ENCODE results near the gene C14orf132. TPM values are rescaled to one million over a fixed set of nuclear protein-coding genes. Genes with fewer than 3 reads are reported as not detected.

C14orf132 gene
- total and polyA plus RNA-seq, 2 donors (not counting 1 experiment from before 2014, with no cell fraction given), result 0.30 to 0.85 TPM

DNA sequence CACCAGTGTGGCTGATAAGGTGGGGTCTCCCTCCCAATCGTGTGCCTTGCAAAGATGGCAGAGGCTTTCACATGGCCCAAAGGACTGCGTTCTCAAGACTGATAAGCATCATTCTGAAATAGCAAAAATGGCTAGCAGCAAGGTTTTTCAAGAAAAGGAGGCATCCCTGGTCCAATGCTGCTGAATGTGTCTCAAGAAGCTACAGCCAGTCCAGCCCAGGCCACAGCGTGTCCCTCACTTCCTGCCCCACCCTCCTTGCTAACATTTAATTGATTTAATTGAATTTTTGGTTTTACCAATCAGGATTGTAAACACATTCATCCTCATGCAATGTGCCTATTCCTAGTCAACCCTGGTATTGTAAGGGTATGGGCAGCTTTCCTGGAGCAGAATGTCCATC lies 55.9 kb downstream of the C14orf132 start:
- Mint-ChIP-seq H3K27ac (no peak overlapping the region), H3K27me3 (peaks cover 4% of the 10 kb centered on the region), H3K4me1 (no peaks in the 10 kb centered on the region), H3K4me3 (no peak overlapping the region), H3K9me3 (ENCODE audit: insufficient read depth) (no peaks in the 10 kb centered on the region)
- no peak overlapping the region for H2AFZ ChIP-seq (ENCODE audit: insufficient read depth, low read depth, low read length, poor library complexity, severe bottlenecking)
- no peak overlapping the region for H3K4me3 ChIP-seq (ENCODE audit: control extremely low read depth in 1 of 5, extremely low read depth in 1 of 5, insufficient read depth in 1 of 5, low read depth in 2 of 5, low read length in 4 of 5)
- DNase-seq, result no peak
- H3K9ac ChIP-seq (ENCODE audit: low read length), result no peak overlapping the region
- POLR2A ChIA-PET, result no interaction called here
- intact Hi-C loops (cut with micrococcal nuclease), result no loop called here
- TF ChIP-seq EZH2 (IDR thresholded peaks at IDR 0.05; ENCODE audit: borderline replicate concordance, insufficient read depth, low read depth, low read length, poor library complexity, severe bottlenecking), result no peak
- TF ChIP-seq, protein P1, sequence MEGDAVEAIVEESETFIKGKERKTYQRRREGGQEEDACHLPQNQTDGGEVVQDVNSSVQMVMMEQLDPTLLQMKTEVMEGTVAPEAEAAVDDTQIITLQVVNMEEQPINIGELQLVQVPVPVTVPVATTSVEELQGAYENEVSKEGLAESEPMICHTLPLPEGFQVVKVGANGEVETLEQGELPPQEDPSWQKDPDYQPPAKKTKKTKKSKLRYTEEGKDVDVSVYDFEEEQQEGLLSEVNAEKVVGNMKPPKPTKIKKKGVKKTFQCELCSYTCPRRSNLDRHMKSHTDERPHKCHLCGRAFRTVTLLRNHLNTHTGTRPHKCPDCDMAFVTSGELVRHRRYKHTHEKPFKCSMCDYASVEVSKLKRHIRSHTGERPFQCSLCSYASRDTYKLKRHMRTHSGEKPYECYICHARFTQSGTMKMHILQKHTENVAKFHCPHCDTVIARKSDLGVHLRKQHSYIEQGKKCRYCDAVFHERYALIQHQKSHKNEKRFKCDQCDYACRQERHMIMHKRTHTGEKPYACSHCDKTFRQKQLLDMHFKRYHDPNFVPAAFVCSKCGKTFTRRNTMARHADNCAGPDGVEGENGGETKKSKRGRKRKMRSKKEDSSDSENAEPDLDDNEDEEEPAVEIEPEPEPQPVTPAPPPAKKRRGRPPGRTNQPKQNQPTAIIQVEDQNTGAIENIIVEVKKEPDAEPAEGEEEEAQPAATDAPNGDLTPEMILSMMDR (IDR thresholded peaks at IDR 0.05), result no peak
- H3K4me2 ChIP-seq (replicated peaks; ENCODE audit: low read depth, low read length, poor library complexity, severe bottlenecking), result no peak overlapping the region
- no peaks in the 10 kb centered on the region for H3K36me3 ChIP-seq (replicated peaks in 1 of 2; ENCODE audit: control extremely low read depth in 1 of 2, control insufficient read depth in 1 of 2, extremely low read depth in 1 of 2, insufficient read depth in 2 of 2, low read length in 1 of 2)
- H3K27ac ChIP-seq (ENCODE audit: low read length in 2 of 2), result no peak overlapping the region
- no peaks in the 10 kb centered on the region for H3K4me1 ChIP-seq (ENCODE audit: control insufficient read depth in 2 of 2, insufficient read depth in 2 of 2, low read length in 2 of 2)
- ATAC-seq (ENCODE audit: low read depth), result no peak
- 91% methylated on average over 2 of the region's 3 CpGs for WGBS (ENCODE audit: insufficient coverage)
- H3K79me2 ChIP-seq (ENCODE audit: control insufficient read depth, insufficient read depth, low read length), result no peaks in the 10 kb centered on the region
- H4K20me1 ChIP-seq (ENCODE audit: control insufficient read depth, insufficient read depth, low read length, poor library complexity, severe bottlenecking), result no peaks in the 10 kb centered on the region
- CTCF ChIA-PET, result no interaction called here
- no peaks in the 10 kb centered on the region for H3K9me3 ChIP-seq (ENCODE audit: control extremely low read depth in 1 of 3, control insufficient read depth in 2 of 3, insufficient read depth in 1 of 3, low read length in 2 of 3)
- peaks cover 0 to 5% (median 0%) of the 10 kb centered on the region in 4 experiments for H3K27me3 ChIP-seq (replicated peaks in 1 of 4; ENCODE audit: control extremely low read depth in 1 of 4, control insufficient read depth in 3 of 4, insufficient read depth in 4 of 4, low read length in 3 of 4)

DNA sequence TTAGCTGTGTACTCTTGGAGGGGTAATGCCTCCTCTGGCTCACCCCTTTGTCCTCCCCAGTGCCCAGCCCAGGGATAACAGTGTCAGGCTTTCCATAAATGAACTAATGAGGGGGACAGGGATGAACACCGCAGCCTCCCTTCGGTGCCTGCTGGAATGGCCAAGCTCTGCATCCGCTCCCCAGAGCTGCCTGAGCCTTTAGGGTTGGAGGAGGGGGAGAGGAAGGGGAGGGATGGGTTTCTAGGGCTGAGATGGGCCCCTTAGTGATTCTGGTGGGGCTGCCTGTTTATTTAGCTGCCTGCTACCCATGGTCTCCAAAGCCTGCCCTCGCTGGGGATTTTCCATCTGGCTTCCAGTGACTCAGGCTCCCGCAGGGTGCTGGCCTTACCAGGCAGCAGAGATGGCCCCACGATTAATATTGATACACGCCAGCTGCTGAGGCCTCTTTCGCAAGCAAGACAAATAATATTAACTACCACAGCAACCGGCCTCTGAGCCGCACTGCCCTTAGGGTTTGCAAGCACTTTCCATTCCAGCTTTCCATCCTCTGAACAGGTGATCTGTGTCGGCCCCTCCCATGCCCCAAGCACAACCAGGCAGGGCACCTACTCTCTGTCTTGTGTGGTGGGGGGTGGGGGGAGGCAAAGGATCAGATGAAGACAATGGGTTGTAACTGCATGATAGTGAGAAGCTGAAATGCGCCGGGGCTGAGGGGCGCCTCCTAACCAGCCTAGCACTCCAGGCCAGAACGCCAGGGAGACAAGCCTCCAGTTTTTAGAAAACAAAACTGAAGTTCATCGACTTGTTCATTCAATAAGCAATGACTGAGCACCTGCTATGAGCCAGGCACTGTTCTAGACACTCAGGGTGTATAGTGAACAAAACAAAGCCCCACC lies 56.7 kb downstream of the C14orf132 start:
- DNase-seq (no peak), ATAC-seq (ENCODE audit: low read depth) (no peak)
- no peak overlapping the region for H3K4me2 ChIP-seq (replicated peaks; ENCODE audit: low read depth, low read length, poor library complexity, severe bottlenecking)
- H3K36me3 ChIP-seq (replicated peaks in 1 of 2; ENCODE audit: control extremely low read depth in 1 of 2, control insufficient read depth in 1 of 2, extremely low read depth in 1 of 2, insufficient read depth in 2 of 2, low read length in 1 of 2), result no peaks in the 10 kb centered on the region
- ChIA-PET POLR2A (no interaction called here), CTCF (interaction anchor here (0.5 kb wide), 1 partner anchor 326 kb away, joined by 3 read pairs; no protein-coding TSS in a partner anchor)
- no peak for TF ChIP-seq EZH2 (IDR thresholded peaks at IDR 0.05; ENCODE audit: borderline replicate concordance, insufficient read depth, low read depth, low read length, poor library complexity, severe bottlenecking)
- TF ChIP-seq, protein P1 (IDR thresholded peaks at IDR 0.05), result no peak
- WGBS (ENCODE audit: insufficient coverage), result 67% methylated on average over 13 of the region's 16 CpGs
- no peak overlapping the region for H2AFZ ChIP-seq (ENCODE audit: insufficient read depth, low read depth, low read length, poor library complexity, severe bottlenecking)
- no peak overlapping the region for H3K27ac ChIP-seq (ENCODE audit: low read length in 2 of 2)
- H4K20me1 ChIP-seq (ENCODE audit: control insufficient read depth, insufficient read depth, low read length, poor library complexity, severe bottlenecking), result no peaks in the 10 kb centered on the region
- no peak overlapping the region for H3K4me3 Mint-ChIP-seq
- H3K27me3 Mint-ChIP-seq, result peaks cover 4% of the 10 kb centered on the region
- no peaks in the 10 kb centered on the region for H3K79me2 ChIP-seq (ENCODE audit: control insufficient read depth, insufficient read depth, low read length)
- intact Hi-C loops (cut with micrococcal nuclease), result no loop called here
- H3K4me1 Mint-ChIP-seq, result no peaks in the 10 kb centered on the region
- peaks cover 0 to 5% (median 0%) of the 10 kb centered on the region in 4 experiments for H3K27me3 ChIP-seq (replicated peaks in 1 of 4; ENCODE audit: control extremely low read depth in 1 of 4, control insufficient read depth in 3 of 4, insufficient read depth in 4 of 4, low read length in 3 of 4)
- no peaks in the 10 kb centered on the region for H3K9me3 Mint-ChIP-seq (ENCODE audit: insufficient read depth)
- no peak overlapping the region for H3K27ac Mint-ChIP-seq
- H3K4me1 ChIP-seq (ENCODE audit: control insufficient read depth in 2 of 2, insufficient read depth in 2 of 2, low read length in 2 of 2), result peaks cover 0 to 2% of the 10 kb centered on the region in 2 donors
- H3K4me3 ChIP-seq (ENCODE audit: control extremely low read depth in 1 of 5, extremely low read depth in 1 of 5, insufficient read depth in 1 of 5, low read depth in 2 of 5, low read length in 4 of 5), result no peak overlapping the region
- no peaks in the 10 kb centered on the region for H3K9me3 ChIP-seq (ENCODE audit: control extremely low read depth in 1 of 3, control insufficient read depth in 2 of 3, insufficient read depth in 1 of 3, low read length in 2 of 3)
- H3K9ac ChIP-seq (ENCODE audit: low read length), result no peak overlapping the region

Data from B cell (primary cell).